Left lobe of liver (tissue), 2 donors: Measurements from ENCODE around the gene MYRFL. TPM values are rescaled to one million over a fixed set of nuclear protein-coding genes. Genes with fewer than 3 reads are reported as not detected.
"Not testable (repeated sequence)": the region's sequence is repeated elsewhere in the genome, so short reads cannot be mapped to it uniquely, and the experiment has no call there.

ENCODE experiments used
- ATAC-seq: fragments of 200-7000 bp; cut with Tn5 transposase; one replicate; pipeline ENCODE4 v1.9.1; 2020; ENCODE audit warnings: mild to moderate bottlenecking, moderate library complexity
- DNase-seq: peaks from one replicate; pipeline ENCODE4 v3.0.0-alpha.2; 2020; ENCODE audit warnings: low spot score
- total RNA-seq: library from RNA; stranded (reverse); gene quantifications from one replicate; pipeline ENCODE4 v1.2.1, GENCODE V29; 2021
- donor health status: DM: no; HTN: no; CAD: no; lungs with moderate emphysema.
- donor health status: DM: no; HTN: yes; CAD: no.

The MYRFL gene
- 0.08 TPM for total RNA-seq

GRCh38 chr12:69824966-69825560 is at the start of gene MYRFL:
TSS of gene MYRFL (plus strand) at chr12:69825227. CDS start at chr12:69825518, 291 bp downstream.
- ATAC-seq, result no peak

GRCh38 chr12:69779928-69780327 is 45.1 kb upstream of the MYRFL start:
- ATAC-seq, result peak; percentile 59

More at GRCh38 chr12:69824966-69825560, at the start of gene MYRFL:
- DNase-seq, result no peak

GRCh38 chr12:69783365-69783764 is 41.7 kb upstream of the MYRFL start:
- ATAC-seq (no peak), DNase-seq (no peak)

More at GRCh38 chr12:69779928-69780327, 45.1 kb upstream of the MYRFL start:
- DNase-seq, result no peak

GRCh38 chr12:69789351-69789750 is 35.7 kb upstream of the MYRFL start:
- ATAC-seq, result no peak

GRCh38 chr12:69792533-69792932 is 32.5 kb upstream of the MYRFL start:
- ATAC-seq (no peak), DNase-seq (no peak)

More at GRCh38 chr12:69789351-69789750, 35.7 kb upstream of the MYRFL start:
- DNase-seq, result no peak

DNA sequence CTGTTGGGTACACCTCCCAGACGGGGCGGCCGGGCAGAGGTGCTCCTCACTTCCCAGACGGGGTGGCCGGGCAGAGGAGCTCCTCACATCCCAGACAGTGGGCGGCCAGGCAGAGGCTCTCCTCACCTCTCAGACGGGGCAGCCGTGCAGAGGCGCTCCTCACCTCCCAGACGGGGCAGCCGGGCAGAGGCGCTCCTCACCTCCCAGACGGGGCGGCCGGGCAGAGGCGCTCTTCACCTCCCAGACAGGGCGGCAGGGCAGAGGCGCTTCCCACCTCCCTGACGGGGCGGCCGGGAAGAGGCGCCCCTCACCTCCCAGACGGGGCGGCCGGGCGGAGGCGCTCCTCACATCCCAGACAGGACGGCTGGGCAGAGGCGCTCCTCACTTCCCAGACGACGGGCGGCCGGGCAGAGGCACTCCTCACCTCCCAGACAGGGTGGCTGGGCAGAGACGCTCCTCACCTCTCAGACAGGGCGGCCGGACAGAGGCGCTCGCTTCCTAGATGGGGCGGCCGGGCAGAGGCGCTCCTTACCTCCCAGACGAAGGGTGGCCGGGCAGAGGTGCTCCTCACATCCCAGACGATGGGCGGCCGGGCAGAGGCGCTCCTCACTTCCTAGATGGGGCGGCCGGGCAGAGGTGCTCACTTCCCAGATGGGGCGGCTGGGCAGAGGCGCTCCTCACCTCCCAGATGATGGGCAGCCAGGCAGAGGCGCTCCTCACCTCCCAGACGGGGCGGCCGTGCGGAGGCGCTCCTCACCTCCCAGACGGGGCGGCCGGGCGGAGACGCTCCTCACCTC is 17.7 kb upstream of the MYRFL start:
- not testable (repeated sequence) for ATAC-seq, DNase-seq

DNA sequence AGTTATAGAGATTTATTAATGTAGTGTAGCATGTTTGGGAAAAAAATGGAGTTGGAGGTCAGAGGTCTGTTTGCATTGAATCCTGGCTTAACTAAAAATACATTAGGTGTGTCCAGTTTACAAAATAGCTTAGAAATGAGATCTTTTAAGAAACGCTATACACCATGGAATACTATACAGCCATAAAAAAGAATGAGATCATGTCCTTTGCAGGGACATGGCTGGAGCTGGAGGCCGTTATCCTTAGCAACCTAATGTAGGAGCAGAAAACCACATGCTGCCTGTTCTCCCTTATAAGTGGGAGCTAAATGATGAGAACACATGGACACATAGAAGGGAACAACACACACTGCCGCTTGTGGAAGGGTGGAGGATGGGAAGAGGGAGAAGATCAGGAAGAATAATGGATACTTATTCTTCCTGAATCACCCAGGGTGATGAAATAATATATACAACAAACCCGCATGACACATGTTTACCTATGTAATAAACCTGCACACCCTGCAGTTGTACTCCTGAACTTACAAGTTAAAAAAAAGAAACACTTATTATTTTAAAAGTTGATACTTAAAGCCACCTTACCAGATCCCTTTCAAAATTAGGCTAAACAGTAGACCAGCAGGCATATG is 14.0 kb upstream of the MYRFL start:
- DNase-seq (no peak), ATAC-seq (no peak)

GRCh38 chr12:69816082-69816481 is 8.9 kb upstream of the MYRFL start:
- ATAC-seq, result no peak
- DNase-seq, result no peak

- peak; percentile 13 for ATAC-seq
Measured at GRCh38 chr12:69821032-69821455, 4.0 kb upstream of the MYRFL start.

GRCh38 chr12:69821456-69822159 is 3.4 kb upstream of the MYRFL start:
- DNase-seq, result no peak
- ATAC-seq, result no peak

More at GRCh38 chr12:69821032-69821455, 4.0 kb upstream of the MYRFL start:
- DNase-seq, result no peak

DNA sequence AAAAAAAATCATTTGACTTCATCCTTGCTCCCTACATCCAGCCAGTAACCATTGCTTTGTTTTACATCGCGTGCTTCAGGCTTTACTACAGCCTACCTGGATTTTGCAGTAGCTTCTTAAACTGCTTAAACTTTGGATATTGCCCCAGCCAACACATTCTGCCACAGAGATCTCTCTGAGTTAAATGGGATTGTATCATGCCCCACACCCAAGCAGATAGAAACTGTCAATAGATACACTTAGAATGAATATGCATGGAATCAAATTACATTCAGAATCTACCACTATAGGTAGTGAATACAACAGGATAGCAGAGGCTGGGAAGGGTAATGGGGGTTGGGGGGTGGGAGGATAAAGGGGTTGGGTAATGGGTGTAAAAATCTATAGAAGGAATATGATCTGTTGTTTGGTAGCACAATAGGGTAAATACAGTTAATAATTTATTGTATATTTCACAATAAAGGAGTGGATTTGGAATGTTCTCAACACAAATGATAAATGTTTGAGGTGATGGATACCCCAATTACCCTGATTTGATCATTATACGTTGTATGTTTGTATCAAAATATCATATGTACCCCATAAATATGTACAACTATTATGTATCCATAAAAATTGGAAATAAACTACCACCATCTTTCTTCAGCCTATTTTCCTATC is 2.7 kb upstream of the MYRFL start:
- ATAC-seq, result no peak
- DNase-seq, result no peak

DNA sequence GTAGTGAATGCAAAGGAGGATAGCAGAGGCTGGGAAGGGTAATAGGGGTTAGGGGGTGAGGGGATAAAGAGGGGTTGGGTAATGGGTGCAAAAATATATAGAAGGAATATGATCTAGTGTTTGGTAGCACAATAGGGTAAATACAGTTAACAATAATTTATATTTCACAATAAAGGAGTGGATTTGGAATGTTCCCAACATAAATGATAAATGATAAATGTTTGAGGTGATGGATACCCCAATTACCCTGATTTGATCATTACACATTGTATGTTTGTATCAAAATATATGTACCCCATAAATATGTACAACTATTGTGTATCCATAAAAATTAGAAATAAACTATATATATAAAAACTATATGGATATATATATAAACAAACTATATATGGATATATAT is 999 bp upstream of the MYRFL start:
- ATAC-seq (no peak), DNase-seq (no peak)

- ATAC-seq (no peak), DNase-seq (no peak)
Measured at GRCh38 chr12:69828897-69829296, 3.9 kb downstream of the MYRFL start.

DNA sequence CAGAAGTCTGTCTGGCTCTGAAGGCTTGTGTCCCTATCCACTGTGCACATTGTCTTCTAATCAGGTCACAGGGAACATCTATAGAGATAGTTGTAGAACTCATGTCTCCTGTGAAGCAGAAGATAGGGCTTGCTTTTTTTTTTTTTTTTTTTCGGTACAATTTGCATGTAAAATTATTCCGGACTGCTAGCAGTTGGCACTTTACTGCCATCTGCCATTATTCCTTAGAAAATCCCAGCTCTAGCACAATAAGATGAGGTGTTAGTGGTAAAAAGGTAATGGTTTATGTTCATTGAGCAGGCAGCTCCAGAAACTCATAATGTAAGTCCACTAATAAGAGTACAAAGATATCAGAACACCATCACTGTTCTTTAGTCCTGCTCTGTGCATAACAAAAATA is 8.7 kb downstream of the MYRFL start:
- ATAC-seq, result no peak
- no peak for DNase-seq

DNA sequence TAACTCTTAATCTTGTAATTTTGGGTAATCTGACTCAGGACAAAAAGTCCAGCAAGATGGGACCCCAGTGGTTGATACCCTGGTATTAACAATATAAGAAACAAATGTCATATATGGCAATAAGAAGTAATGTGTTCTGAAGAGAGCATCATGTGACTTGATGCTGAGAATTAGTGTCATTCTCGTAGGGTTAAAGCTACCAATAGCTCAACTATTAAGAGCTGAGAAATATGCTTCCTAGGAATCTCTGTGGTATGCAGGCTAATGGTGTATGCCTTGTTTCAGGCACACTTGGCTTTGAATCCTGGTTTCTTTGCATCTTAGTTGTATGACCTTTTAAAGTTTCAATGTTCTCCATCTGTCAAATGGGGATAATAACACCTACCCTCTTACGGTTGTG is 9.1 kb downstream of the MYRFL start:
- DNase-seq (no peak), ATAC-seq (no peak)

GRCh38 chr12:69834576-69834975 is 9.5 kb downstream of the MYRFL start:
- ATAC-seq (no peak), DNase-seq (no peak)

DNA sequence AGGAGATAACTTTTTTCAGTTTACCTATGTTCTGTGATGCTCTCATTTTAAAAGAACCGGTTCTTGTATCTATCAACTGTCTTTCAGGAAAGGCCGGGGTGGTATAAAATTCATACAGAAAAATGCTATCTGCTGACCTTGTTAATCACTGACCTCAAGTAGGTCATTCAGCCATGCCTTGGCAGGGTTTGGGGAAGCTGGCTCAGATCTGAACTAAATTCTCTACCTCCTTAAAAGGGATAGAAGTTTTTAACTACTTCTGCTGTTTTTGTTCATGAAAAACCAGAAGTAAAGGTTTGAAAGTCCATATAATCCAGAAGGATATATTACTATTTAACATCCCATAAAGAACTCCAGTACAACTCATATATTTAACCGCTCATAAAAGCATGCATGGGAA is 10.1 kb downstream of the MYRFL start:
- ATAC-seq (peak; percentile 46), DNase-seq (no peak)

GRCh38 chr12:69836015-69836414 is 11.0 kb downstream of the MYRFL start:
- DNase-seq (no peak), ATAC-seq (no peak)

GRCh38 chr12:69837191-69837590 is 12.2 kb downstream of the MYRFL start:
- DNase-seq (no peak), ATAC-seq (no peak)

DNA sequence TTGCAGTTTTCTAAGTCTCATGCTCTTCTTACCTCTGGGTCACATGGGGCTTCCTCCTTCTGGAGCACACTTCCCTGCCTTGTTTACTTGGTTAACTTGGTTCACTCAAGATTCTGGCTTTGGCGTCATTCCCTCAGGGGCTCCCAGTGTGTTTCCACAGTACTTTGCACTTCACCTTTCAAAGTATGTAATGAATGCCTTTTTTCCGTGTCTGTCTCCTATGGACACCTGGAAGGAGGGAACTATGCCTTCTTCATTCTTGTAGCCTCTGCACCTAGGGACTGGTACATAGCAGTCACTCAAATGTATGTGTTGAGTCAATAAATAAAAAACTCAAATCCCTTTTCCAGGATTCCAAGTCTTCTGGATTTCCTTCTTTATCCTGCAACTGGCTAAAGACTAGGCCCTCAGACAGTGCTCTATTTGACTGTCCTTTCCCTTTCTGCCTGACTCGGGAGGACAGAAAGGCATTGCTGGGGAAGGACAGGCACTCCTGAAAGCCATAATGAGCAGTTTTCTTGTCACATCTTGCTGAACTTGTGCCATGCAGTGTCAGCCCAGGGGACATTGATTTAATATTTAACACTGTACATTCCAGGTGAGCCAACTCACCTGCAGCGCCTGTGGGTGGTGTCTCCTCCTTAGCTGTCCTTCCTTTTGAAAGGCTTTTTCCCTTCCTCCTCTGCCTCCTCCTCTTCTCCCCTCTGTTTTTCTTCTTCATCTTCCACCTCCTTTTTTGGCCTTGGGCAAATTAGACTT is 12.8 kb downstream of the MYRFL start:
- ATAC-seq (peak; percentile 66), DNase-seq (no peak)
